ENCODE data around the gene USP12. TPM values are rescaled to one million over a fixed set of nuclear protein-coding genes. Genes with fewer than 3 reads are reported as not detected.

The USP12 gene
- total RNA-seq, 1 donor from 2014 or later = 30.8 TPM

- DNase-seq (ENCODE audit: low spot score, unreplicated experiment) = no peak
- peaks cover 9% of the 10 kb centered on the region for H3K4me1 Mint-ChIP-seq (ENCODE audit: low read depth)
- no peaks in the 10 kb centered on the region for H3K27me3 Mint-ChIP-seq
- peak overlapping the region; percentile 6 for H3K27ac Mint-ChIP-seq
- H3K36me3 Mint-ChIP-seq (ENCODE audit: insufficient read depth) = peaks cover 19% of the 10 kb centered on the region
- H3K9me3 Mint-ChIP-seq (ENCODE audit: low read depth) = peaks cover 10% of the 10 kb centered on the region
- no peak overlapping the region for H3K4me3 Mint-ChIP-seq (ENCODE audit: low read depth)
- no peak for TF ChIP-seq CTCF (IDR thresholded peaks at IDR 0.05; ENCODE audit: unreplicated experiment)
Observed at GRCh38 chr13:27137759-27138158, 33.9 kb downstream of the USP12 start.

DNA sequence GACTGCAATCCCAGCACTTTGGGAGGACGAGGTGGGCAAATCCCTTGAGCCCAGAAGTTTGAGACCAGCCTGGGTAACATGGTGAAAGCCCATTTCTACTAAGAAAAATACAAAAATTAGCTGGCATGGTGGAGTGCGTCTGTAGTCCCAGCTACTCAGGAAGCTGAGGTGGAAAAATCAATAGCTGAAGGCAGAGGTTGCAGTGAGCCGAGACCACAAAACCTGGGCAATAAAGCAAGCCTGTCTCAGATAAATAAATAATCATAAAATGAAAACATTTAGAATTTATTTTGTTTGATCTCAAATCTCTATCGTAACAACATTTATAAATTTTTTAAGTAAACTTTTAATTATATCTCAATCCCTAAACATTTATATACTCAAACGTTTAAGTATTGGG is 36.6 kb downstream of the USP12 start:
- Mint-ChIP-seq H3K4me3 (ENCODE audit: low read depth) (no peak overlapping the region), H3K27me3 (no peaks in the 10 kb centered on the region), H3K4me1 (ENCODE audit: low read depth) (peaks cover 9% of the 10 kb centered on the region), H3K27ac (no peak overlapping the region), H3K9me3 (ENCODE audit: low read depth) (peaks cover 10% of the 10 kb centered on the region), H3K36me3 (ENCODE audit: insufficient read depth) (peaks cover 10% of the 10 kb centered on the region)
- no peak for DNase-seq (ENCODE audit: low spot score, unreplicated experiment)
- no peak for TF ChIP-seq CTCF (IDR thresholded peaks at IDR 0.05; ENCODE audit: unreplicated experiment)

DNA sequence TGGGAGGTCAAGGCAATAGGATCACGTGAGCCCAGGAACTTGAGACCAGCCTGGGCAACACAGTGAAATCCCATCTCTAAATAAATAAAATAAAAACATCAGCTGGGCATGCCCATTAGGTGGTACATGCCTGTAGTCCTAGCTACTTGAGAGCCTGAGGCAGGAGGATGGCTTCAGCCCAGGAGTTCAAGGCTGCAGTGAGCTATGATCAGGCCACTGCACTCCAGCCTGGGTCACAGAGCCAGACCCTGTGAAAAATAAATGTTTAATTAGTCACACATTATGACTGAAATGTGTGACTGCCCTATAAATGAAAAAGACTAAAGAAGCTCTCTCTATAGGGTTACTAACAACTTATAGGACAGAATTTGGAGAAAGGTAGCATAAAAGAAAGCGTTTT is 37.7 kb downstream of the USP12 start:
- Mint-ChIP-seq H3K9me3 (ENCODE audit: low read depth) (peaks cover 10% of the 10 kb centered on the region), H3K36me3 (ENCODE audit: insufficient read depth) (peaks cover 10% of the 10 kb centered on the region), H3K27ac (no peak overlapping the region), H3K27me3 (no peaks in the 10 kb centered on the region), H3K4me1 (ENCODE audit: low read depth) (peaks cover 9% of the 10 kb centered on the region), H3K4me3 (ENCODE audit: low read depth) (no peak overlapping the region)
- TF ChIP-seq CTCF (IDR thresholded peaks at IDR 0.05; ENCODE audit: unreplicated experiment) = no peak
- DNase-seq (ENCODE audit: low spot score, unreplicated experiment) = no peak

- H3K27me3 Mint-ChIP-seq = no peaks in the 10 kb centered on the region
- H3K27ac Mint-ChIP-seq = no peak overlapping the region
- TF ChIP-seq CTCF (IDR thresholded peaks at IDR 0.05; ENCODE audit: unreplicated experiment) = no peak
- no peak for DNase-seq (ENCODE audit: low spot score, unreplicated experiment)
- H3K4me3 Mint-ChIP-seq (ENCODE audit: low read depth) = no peak overlapping the region
- H3K9me3 Mint-ChIP-seq (ENCODE audit: low read depth) = peaks cover 10% of the 10 kb centered on the region
- H3K36me3 Mint-ChIP-seq (ENCODE audit: insufficient read depth) = peaks cover 12% of the 10 kb centered on the region
- H3K4me1 Mint-ChIP-seq (ENCODE audit: low read depth) = peaks cover 7% of the 10 kb centered on the region
Observed at GRCh38 chr13:27132538-27132937, 39.1 kb downstream of the USP12 start.

DNA sequence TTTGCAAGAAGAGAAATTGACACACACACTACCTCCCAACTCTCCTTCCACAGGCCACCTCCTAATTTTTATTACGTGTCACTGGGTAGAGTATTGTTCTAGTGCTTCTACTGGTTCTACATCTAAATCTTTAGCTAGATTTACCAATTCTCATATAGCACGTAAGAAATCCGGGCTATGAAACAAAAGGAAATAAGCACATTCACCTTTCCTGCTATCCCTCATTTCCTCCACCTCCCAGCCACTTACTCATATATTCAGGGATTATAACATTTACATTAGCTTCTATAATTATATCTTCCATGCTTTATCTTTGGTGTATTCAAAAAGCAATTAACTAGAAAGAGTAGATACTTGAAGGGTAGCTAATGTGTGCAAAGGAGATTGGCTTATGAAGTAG is 39.7 kb downstream of the USP12 start:
- no peak overlapping the region for H3K27ac Mint-ChIP-seq
- H3K9me3 Mint-ChIP-seq (ENCODE audit: low read depth) = peaks cover 10% of the 10 kb centered on the region
- H3K4me3 Mint-ChIP-seq (ENCODE audit: low read depth) = no peak overlapping the region
- no peak for DNase-seq (ENCODE audit: low spot score, unreplicated experiment)
- H3K36me3 Mint-ChIP-seq (ENCODE audit: insufficient read depth) = peaks cover 13% of the 10 kb centered on the region
- H3K4me1 Mint-ChIP-seq (ENCODE audit: low read depth) = peaks cover 6% of the 10 kb centered on the region
- no peak for TF ChIP-seq CTCF (IDR thresholded peaks at IDR 0.05; ENCODE audit: unreplicated experiment)
- H3K27me3 Mint-ChIP-seq = no peaks in the 10 kb centered on the region

All from progenitor cell of endocrine pancreas (in vitro differentiated cells).